ENCODE results near the gene GIMAP6. TPM values are rescaled to one million over a fixed set of nuclear protein-coding genes. Genes with fewer than 3 reads are reported as not detected.

Gene GIMAP6
- total RNA-seq: under 0.01 TPM in 2 replicates

DNA sequence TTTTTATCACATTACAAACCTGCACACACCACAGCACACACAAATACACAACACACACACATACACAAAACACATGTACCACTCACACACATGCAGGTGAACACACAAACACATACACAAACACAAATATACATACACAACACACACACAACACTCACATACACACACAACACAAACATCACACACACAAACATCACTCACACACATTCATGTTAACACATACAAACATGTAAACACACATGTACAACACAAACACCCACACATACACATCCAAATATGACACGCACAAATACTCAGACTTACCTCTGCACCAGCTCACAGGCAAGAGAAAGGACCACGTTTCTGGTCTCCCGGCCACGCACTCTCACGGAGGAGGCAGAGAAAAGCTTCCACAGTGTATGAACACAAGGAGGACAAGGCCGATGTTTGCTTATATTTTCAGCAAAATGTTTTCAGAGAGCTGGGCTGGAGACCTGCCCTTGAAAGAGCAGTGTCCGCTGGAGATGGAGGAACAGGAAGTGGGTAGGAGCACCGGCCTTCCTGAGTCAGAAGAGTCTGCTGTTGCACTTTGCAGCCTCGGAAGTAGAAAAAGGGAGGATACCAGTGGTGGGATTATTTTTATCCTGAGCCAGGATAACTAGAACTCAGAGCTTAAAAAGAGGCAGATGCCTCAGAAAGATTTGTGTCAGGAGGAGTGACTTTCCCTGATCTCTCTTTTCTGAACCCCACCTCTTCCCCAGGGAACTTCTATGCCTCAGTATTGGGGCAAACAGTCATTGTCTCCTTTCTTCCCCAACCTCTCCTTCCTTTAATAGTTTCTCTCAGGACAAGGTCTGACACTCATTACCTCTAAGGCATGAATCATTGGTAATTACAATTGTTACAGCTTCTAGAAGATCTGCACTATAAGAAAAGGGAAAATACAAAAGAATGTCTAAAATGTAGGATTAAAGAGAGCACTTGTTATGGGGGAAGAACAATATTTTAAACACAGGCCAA is at the start of gene GIMAP6:
Gene GIMAP6, minus strand, starts transcription at position 520 of the 999 bp plus-strand sequence. CDS start 2,243 bp downstream, outside the sequence.

Other genes with a start within 250 kb of the GIMAP6 start
- under 0.01 and 0.21 TPM in 2 replicates for gene GIMAP8, start 181.8 kb downstream of the GIMAP6 start, total RNA-seq
- under 0.01 TPM in 1 of 2 replicates, not detected in the other for gene GIMAP7, start 117.5 kb downstream of the GIMAP6 start, total RNA-seq
- gene GIMAP4, start 65.0 kb downstream of the GIMAP6 start, total RNA-seq: 0.21 and 2.2 TPM in 2 replicates
- gene GIMAP2, start 53.3 kb upstream of the GIMAP6 start, total RNA-seq: 0.24 TPM in 1 of 2 replicates, not detected in the other
- gene GIMAP1, start 84.2 kb upstream of the GIMAP6 start, total RNA-seq: under 0.01 TPM in 1 of 2 replicates, not detected in the other
- gene GIMAP5, start 105.0 kb upstream of the GIMAP6 start, total RNA-seq: 0.24 and 0.64 TPM in 2 replicates
- not detected in 2 replicates for gene TMEM176B, start 168.0 kb upstream of the GIMAP6 start, total RNA-seq
- gene TMEM176A, start 168.4 kb upstream of the GIMAP6 start, total RNA-seq: not detected in 2 replicates
- gene AOC1, start 220.1 kb upstream of the GIMAP6 start, total RNA-seq: 0.96 TPM in 1 of 2 replicates, not detected in the other